ENCODE results near the gene ZNF805.
A peak's percentile ranks its signal among the peaks of the same experiment; 100 is the strongest.
"Not testable (repeated sequence)": the region's sequence is repeated elsewhere in the genome, so short reads cannot be mapped to it uniquely, and the experiment has no call there.

Gene ZNF805

GRCh38 chr19:57269515-57270250, 29.3 kb downstream of the ZNF805 start:
- no peak for FAIRE-seq

DNA sequence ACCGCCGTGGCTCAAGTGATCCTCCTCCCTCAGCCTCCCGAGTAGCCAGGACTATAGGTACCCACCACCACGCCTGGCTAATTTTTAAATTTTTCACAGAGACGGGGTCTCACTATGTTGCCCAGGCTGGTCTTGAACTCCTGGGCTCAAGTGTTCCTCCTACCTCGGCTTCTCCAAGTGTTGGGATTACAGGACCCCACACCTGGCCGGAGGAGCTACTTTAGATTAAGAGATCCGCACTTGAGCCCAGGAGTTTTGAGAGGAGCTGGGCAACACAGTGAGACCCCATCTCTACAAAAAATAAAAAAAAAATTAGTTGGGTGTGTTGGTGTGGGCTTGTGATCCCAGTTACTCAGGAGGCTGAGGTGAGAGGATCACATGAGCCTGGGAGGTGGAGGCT, 30.8 kb downstream of the ZNF805 start:
- no peak for FAIRE-seq

DNA sequence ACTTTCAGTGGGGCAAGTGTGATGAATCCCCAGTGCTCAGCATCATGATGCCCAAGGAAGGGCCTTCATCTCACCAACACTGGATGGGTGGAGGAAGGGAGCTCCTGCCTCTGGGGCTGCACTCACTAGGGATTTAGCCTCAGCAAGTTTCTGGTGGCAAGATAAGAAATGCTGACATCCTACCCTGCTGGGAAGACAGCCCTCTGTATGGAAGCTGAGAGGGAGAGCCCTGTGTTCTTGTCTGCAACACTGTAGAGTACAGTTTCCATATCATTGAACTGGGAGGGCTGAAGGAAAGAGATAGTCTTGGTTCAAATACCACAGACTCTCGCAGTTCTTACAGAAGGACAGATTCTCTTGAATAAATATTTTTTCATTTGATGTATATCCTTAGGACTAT, 32.6 kb downstream of the ZNF805 start:
- FAIRE-seq, result no peak

- FAIRE-seq, result no peak
Measured at GRCh38 chr19:57276430-57276829, 36.0 kb downstream of the ZNF805 start.

DNA sequence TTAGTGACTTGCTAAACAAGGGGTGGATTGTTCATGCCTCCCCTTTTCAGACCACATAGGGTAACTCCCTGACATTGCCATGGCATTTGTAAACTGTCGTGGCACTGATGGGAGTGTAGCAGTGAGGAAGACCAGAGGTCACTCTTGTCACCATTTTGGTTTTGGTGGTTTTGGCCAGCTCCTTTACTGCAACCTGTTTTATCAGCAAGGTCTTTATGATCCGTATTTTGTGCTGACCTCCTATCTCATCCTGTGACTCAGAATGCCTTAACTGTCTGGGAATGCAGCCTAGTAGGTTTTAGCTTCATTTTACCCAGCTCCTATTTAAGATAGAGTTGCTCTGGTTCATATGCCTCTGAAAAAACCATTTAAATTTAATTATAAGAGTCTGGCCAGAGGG, 38.0 kb downstream of the ZNF805 start:
- FAIRE-seq, result not testable (repeated sequence)

DNA sequence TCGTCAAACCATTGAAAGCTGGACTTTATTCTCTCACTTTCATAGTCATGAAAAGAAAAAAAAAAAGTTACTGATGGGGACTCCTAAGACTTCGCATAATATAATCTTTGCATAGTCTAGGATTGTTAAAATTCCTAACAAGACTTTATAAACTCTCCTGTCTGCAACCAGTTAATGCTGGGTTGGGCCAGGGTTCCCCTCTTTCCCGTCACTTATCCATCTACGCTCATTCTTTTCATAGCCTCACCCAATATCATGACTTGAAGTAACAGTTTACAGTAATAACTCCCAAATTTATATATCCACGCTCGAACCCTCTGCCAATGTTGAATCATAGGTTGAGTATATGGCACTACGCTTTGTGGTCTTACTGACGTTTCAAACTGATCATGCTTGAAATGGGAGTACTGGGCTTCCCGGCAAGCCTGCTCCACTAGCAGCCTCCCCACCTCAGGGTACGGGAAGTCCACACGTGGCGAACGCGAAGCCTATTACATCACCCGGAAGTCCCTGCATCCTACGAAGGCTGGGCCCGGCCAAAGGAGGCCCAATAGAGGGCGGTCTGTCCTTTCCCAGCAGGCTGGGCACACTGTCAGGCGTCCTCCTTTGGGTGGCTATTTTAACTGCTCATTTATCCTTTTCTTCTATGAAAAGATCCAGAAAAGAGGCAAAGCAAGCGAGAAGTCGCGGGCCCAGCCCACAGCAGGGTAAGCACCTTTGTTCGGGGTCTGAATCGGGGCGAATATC, 39.2 kb downstream of the ZNF805 start:
- FAIRE-seq, result peak; percentile 69

DNA sequence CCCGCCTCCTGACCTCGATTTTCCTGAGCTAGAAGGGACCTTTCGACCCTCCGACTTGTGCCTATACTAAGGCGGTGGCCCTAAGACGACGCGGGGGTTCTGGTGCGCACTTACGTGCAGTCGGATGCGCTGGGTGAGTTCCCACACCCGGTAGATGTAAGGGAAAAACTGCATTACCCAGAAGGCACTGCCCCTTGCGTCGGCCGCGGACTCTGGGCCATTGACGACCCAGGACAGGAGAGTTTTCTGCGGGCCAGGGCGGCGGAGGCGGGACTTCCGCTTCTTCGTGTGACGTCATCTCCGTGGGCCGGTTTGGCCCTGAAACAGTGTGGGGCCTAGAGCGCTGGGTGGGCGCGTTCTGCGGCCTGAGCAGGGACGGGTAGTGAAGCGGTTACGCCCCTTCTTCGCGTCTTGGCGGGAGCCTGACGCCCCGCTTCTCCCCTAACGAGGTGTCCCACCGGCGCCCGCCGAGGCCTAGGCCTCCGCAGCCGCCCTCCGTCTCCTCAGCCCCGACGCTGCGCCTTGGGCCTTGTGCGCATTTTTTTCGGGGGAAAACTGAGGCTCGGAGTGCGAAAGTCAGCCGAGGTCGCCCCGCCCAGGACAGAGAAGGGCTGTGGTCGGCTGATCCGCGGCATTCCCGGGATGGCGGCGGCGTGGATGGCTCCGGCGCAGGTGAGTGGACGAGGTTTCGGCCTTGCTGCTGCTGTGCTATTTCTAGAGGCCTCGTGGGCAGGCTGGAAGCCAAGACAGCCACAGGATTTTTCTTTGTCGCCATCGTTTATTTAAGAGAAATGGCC, 39.9 kb downstream of the ZNF805 start, which contains the start of gene ZNF460:
Gene ZNF460, plus strand, starts transcription at position 321 of the 797 bp plus-strand sequence. Its CDS starts 322 bp downstream, at position 643.
- FAIRE-seq, result no peak

- FAIRE-seq, result no peak
Measured at GRCh38 chr19:57280962-57281400, 40.5 kb downstream of the ZNF805 start.

DNA sequence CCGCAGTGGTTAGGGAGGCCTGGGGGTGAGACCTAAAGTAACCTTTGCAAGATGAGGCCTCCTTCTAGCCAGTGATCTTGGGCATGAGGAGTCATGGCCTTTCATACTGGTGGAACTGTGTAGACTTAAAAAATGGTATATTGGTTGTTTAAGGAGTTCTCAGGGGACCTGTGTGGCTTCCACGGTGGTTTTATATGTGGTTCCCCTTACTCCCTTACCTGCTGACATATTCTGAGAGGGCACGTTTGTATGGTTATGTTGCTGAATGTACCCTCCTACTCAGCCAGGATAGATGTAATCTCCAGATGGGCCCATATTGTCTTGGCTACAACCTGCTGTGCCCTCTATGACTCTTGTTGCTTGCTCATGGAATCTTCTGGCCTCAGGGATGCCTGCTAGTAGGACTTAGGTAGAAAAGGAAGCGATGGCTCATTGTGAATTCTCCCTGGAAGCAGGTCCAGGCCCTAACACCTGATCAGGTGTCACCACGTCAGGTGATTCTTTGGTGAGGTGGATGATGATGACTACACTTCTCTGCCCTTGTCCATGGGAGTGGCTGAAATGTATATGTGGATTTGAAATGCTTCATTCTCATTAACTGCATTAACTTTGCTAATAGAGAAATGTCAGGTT, 41.7 kb downstream of the ZNF805 start:
- no peak for FAIRE-seq

- FAIRE-seq, result no peak
Measured at GRCh38 chr19:57288373-57288772, 47.9 kb downstream of the ZNF805 start.

GRCh38 chr19:57290970-57291369, 50.5 kb downstream of the ZNF805 start:
- no peak for FAIRE-seq

- FAIRE-seq, result no peak
Measured at GRCh38 chr19:57292547-57292946, 52.1 kb downstream of the ZNF805 start.

GRCh38 chr19:57293719-57294118, 53.3 kb downstream of the ZNF805 start:
- no peak for FAIRE-seq

DNA sequence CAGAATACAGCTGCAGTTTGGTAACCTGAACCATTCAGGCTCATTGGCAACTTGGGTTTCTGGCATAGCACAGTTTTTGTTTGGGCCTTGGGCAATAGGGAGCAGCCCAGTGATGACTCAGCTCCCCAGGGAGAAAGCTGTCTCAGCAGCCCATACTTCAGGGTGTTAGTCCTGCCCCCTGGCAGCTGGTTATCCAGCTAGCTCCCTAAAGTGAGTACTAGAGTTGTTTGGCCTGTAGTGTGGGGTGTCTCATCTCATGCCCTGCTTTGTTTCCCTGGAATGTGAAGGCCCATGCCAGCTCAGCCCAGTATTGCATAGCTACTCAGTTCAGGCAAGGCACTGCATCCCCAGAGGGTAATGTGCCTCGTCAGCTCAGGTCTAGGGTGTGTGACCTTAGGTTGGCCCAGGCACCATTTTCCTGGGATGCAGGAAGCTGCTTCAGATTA, 61.6 kb downstream of the ZNF805 start:
- no peak for FAIRE-seq

DNA sequence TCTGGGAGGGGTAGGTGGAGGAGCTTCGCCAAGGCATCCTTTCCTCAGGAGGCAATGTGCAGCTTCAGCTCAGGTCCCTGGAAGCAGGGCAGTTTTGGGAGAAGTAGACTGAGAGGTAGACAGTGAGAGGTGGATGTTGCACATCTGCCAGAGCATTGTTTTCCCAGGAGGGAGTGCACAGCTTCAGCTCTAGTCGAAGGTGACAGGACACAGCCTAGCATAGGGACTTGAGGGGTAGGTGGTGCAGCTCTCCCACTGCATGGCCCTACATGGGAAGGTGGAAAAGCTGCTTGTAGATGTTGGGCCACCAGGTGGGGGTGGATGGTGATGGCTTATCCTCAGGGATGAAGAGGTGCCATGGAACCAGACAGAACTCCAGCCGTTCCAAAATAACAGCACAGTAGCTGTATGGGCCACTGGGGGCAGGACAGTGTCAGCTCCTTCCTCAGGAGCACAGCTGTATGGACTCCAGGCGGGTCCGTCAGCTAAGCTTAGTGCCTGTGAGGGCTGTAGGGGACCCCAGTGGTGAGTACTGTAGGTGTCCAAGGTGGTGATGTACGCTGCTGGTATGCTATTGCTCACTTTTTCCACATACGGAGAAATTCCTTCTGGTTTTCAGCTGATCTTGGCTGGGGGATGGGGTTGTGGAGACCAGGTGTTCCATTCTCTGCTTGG, 62.4 kb downstream of the ZNF805 start:
- FAIRE-seq, result no peak

Data from islet of Langerhans (tissue), 1 donor.